HepG2 (cell line): Measurements from ENCODE around the gene PEAK3. TPM values are rescaled to one million over a fixed set of nuclear protein-coding genes. Genes with fewer than 3 reads are reported as not detected.

ENCODE experiments used
- FLYWCH1 ChIP-seq: sonication (generic); formaldehyde crosslinking; IDR thresholded peaks from 2 replicates; pipeline ENCODE4 v1.8.1; 2023; ENCODE audit warnings: mild to moderate bottlenecking, missing genetic modification reagents
- MNT ChIP-seq: fragments of 450-650 bp; IDR thresholded peaks from 2 replicates; pipeline ENCODE4 v1.6.1; 2016
- MYNN ChIP-seq: sonication (generic); formaldehyde crosslinking; IDR thresholded peaks from 2 replicates; pipeline ENCODE4 v1.4.0; 2020; ENCODE audit warnings: mild to moderate bottlenecking, low read depth, missing genetic modification reagents
- PBX3 ChIP-seq: sonication (generic); formaldehyde crosslinking; IDR thresholded peaks from 2 replicates; pipeline ENCODE4 v1.8.1; 2023; ENCODE audit warnings: missing genetic modification reagents, inconsistent platforms, borderline replicate concordance
- PHF8 ChIP-seq: sonication (generic); formaldehyde crosslinking; IDR thresholded peaks from 2 replicates; pipeline ENCODE4 v1.5.0; 2020; ENCODE audit warnings: missing genetic modification reagents
- RFXAP ChIP-seq: sonication (generic); formaldehyde crosslinking; IDR thresholded peaks from 2 replicates; pipeline ENCODE4 v1.4.0; 2020; ENCODE audit warnings: missing genetic modification reagents, borderline replicate concordance
- UBTF ChIP-seq: sonication (generic); formaldehyde crosslinking; IDR thresholded peaks from 2 replicates; pipeline ENCODE4 v1.4.0; 2020; ENCODE audit warnings: mild to moderate bottlenecking, missing genetic modification reagents
- ZNF501 ChIP-seq: sonication (generic); formaldehyde crosslinking; IDR thresholded peaks from 2 replicates; pipeline ENCODE4 v1.5.1; 2020; ENCODE audit warnings: mild to moderate bottlenecking, moderate library complexity, missing genetic modification reagents
- ZNF75D ChIP-seq: sonication (generic); formaldehyde crosslinking; IDR thresholded peaks from 2 replicates; pipeline ENCODE4 v1.8.1; 2023; ENCODE audit warnings: missing genetic modification reagents, mild to moderate bottlenecking, borderline replicate concordance
- ZNF792 ChIP-seq: IDR thresholded peaks from 2 replicates; pipeline ENCODE4 v1.6.1; 2016
- polyA plus RNA-seq, 8 experiments: library from polyadenylated mRNA; depleted of rRNA in 3 of 8; stranded (reverse) in 7 of 8; unstranded in 1 of 8; fragments of >200 nt; fragmentation: Illumina TruSeq in 4 of 8; extraction: Trizol in 4 of 8; gene quantifications; 2 replicates each; pipeline versions ENCODE4 v1.2.1 to v1.2.3, GENCODE V29; 2011 to 2016; ENCODE audit warnings: low read depth in 4 of 8, missing spikeins in 1 of 8, mixed read lengths in 1 of 8; ENCODE audit not compliant: insufficient read depth in 1 of 8
- total RNA-seq, 5 experiments: library from RNA; depleted of rRNA; stranded (reverse); fragments of >200 nt; fragmentation: Illumina TruSeq; extraction: Trizol; gene quantifications; 2 replicates each; pipeline ENCODE4 v1.2.3, GENCODE V29; 2016; ENCODE audit warnings: low read depth in 1 of 5
- TF ChIP-seq, protein P1 (sequence below): sonication (generic); formaldehyde crosslinking; IDR thresholded peaks from 2 replicates; pipeline ENCODE4 v1.4.0; 2020; ENCODE audit warnings: mild to moderate bottlenecking, low read depth, missing genetic modification reagents

The PEAK3 gene
- total and polyA plus RNA-seq, 2 of the 13 experiments (the other 11 are each of a cell fraction or from before 2014, with no cell fraction given), result not detected

- TF ChIP-seq PBX3 (CRISPR knock-in tag), result no peak
- TF ChIP-seq RFXAP (CRISPR knock-in tag), result no peak
- peak; percentile 91 for TF ChIP-seq ZNF501 (CRISPR knock-in tag)
- TF ChIP-seq FLYWCH1 (CRISPR knock-in tag), result no peak
- peak; percentile 63 for TF ChIP-seq UBTF (CRISPR knock-in tag)
- TF ChIP-seq, protein P1, sequence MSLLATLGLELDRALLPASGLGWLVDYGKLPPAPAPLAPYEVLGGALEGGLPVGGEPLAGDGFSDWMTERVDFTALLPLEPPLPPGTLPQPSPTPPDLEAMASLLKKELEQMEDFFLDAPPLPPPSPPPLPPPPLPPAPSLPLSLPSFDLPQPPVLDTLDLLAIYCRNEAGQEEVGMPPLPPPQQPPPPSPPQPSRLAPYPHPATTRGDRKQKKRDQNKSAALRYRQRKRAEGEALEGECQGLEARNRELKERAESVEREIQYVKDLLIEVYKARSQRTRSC (CRISPR knock-in tag), result no peak
- TF ChIP-seq ZNF792 (CRISPR knock-in tag), result 0 out of 2 replicates have a peak, but pooled peaks have one; percentile 7
- no peak for TF ChIP-seq MNT
- peak; percentile 52 for TF ChIP-seq PHF8
- no peak for TF ChIP-seq ZNF75D (CRISPR knock-in tag)
- peak; percentile 88; the same call in 1 of the 2 replicates for TF ChIP-seq MYNN (CRISPR knock-in tag)
Observed at GRCh38 chr19:2273356-2274184, 8.4 kb downstream of the PEAK3 start (continued).
